Measurements from ENCODE around the gene WDR33.

Gene WDR33

GRCh38 chr2:127718271-127718670, 92.7 kb downstream of the WDR33 start:
- Histone ChIP-seq H4K20me1 (ENCODE audit: insufficient read depth, low read length) (no peaks in the 10 kb centered on the region), H3F3A (ENCODE audit: insufficient read depth, low read length) (no peaks in the 10 kb centered on the region), H3K4me1 (ENCODE audit: insufficient read depth, low read length, severe bottlenecking) (no peaks in the 10 kb centered on the region), H3K9ac (ENCODE audit: low read length) (no peak overlapping the region), H3K9me2 (ENCODE audit: low read depth, low read length) (no peaks in the 10 kb centered on the region), H3K27me3 (ENCODE audit: insufficient read depth, low read length) (no peaks in the 10 kb centered on the region), H3K4me3 (ENCODE audit: low read depth, low read length, poor library complexity, severe bottlenecking) (no peak overlapping the region), H3K4me2 (ENCODE audit: low read length) (no peak overlapping the region), H3K9me3 (ENCODE audit: low read length) (no peaks in the 10 kb centered on the region), H3K79me2 (ENCODE audit: insufficient read depth, low read length) (no peaks in the 10 kb centered on the region), H3K36me3 (ENCODE audit: insufficient read depth, low read length) (peaks cover 92% of the 10 kb centered on the region), H3K27ac (ENCODE audit: low read depth, low read length, poor library complexity, severe bottlenecking) (no peak overlapping the region), H2AFZ (ENCODE audit: low read length) (no peak overlapping the region)
- TF ChIP-seq CTCF (IDR thresholded peaks at IDR 0.05; ENCODE audit: low read length), result no peak
- TF ChIP-seq EZH2 (IDR thresholded peaks at IDR 0.05; ENCODE audit: borderline replicate concordance, low read length), result no peak

GRCh38 chr2:127715778-127716449, 95.1 kb downstream of the WDR33 start:
- no peaks in the 10 kb centered on the region for H4K20me1 ChIP-seq (ENCODE audit: insufficient read depth, low read length)

GRCh38 chr2:127713562-127713961, 97.4 kb downstream of the WDR33 start:
- peaks cover 71% of the 10 kb centered on the region for H3K36me3 ChIP-seq (ENCODE audit: insufficient read depth, low read length)
- H3K79me2 ChIP-seq (ENCODE audit: insufficient read depth, low read length), result no peaks in the 10 kb centered on the region
- H3K9me2 ChIP-seq (ENCODE audit: low read depth, low read length), result no peaks in the 10 kb centered on the region
- H3K9me3 ChIP-seq (ENCODE audit: low read length), result no peaks in the 10 kb centered on the region
- no peak overlapping the region for H3K4me2 ChIP-seq (ENCODE audit: low read length)
- H4K20me1 ChIP-seq (ENCODE audit: insufficient read depth, low read length), result no peaks in the 10 kb centered on the region
- no peak overlapping the region for H3K4me3 ChIP-seq (ENCODE audit: low read depth, low read length, poor library complexity, severe bottlenecking)
- H3K27ac ChIP-seq (ENCODE audit: low read depth, low read length, poor library complexity, severe bottlenecking), result no peak overlapping the region
- no peaks in the 10 kb centered on the region for H3K4me1 ChIP-seq (ENCODE audit: insufficient read depth, low read length, severe bottlenecking)
- TF ChIP-seq CTCF (IDR thresholded peaks at IDR 0.05; ENCODE audit: low read length) (no peak), EZH2 (IDR thresholded peaks at IDR 0.05; ENCODE audit: borderline replicate concordance, low read length) (no peak)
- no peak overlapping the region for H3K9ac ChIP-seq (ENCODE audit: low read length)
- H3K27me3 ChIP-seq (ENCODE audit: insufficient read depth, low read length), result no peaks in the 10 kb centered on the region
- H3F3A ChIP-seq (ENCODE audit: insufficient read depth, low read length), result no peaks in the 10 kb centered on the region
- no peak overlapping the region for H2AFZ ChIP-seq (ENCODE audit: low read length)

More at GRCh38 chr2:127715778-127716449, 95.1 kb downstream of the WDR33 start:
- TF ChIP-seq EZH2 (IDR thresholded peaks at IDR 0.05; ENCODE audit: borderline replicate concordance, low read length) (no peak), CTCF (IDR thresholded peaks at IDR 0.05; ENCODE audit: low read length) (no peak)
- H3K4me3 ChIP-seq (ENCODE audit: low read depth, low read length, poor library complexity, severe bottlenecking), result no peak overlapping the region
- H3K79me2 ChIP-seq (ENCODE audit: insufficient read depth, low read length), result no peaks in the 10 kb centered on the region
- H3K9me2 ChIP-seq (ENCODE audit: low read depth, low read length), result no peaks in the 10 kb centered on the region
- no peaks in the 10 kb centered on the region for H3K4me1 ChIP-seq (ENCODE audit: insufficient read depth, low read length, severe bottlenecking)
- peaks cover 74% of the 10 kb centered on the region for H3K36me3 ChIP-seq (ENCODE audit: insufficient read depth, low read length)
- H3K27me3 ChIP-seq (ENCODE audit: insufficient read depth, low read length), result no peaks in the 10 kb centered on the region
- no peak overlapping the region for H3K9ac ChIP-seq (ENCODE audit: low read length)
- H3K9me3 ChIP-seq (ENCODE audit: low read length), result no peaks in the 10 kb centered on the region
- no peak overlapping the region for H3K27ac ChIP-seq (ENCODE audit: low read depth, low read length, poor library complexity, severe bottlenecking)
- H3F3A ChIP-seq (ENCODE audit: insufficient read depth, low read length), result no peaks in the 10 kb centered on the region
- no peak overlapping the region for H2AFZ ChIP-seq (ENCODE audit: low read length)
- no peak overlapping the region for H3K4me2 ChIP-seq (ENCODE audit: low read length)

Data from OCI-LY1 (cell line).